Stimulated activated CD4-positive, alpha-beta T cell treated with anti-CD3 and anti-CD28 coated beads, Interleukin-2, amount 100 ng/mL, for 24 hours (primary cell): Measurements from ENCODE around the gene SSBP4.
"Not testable (repeated sequence)": the region's sequence is repeated elsewhere in the genome, so short reads cannot be mapped to it uniquely, and the experiment has no call there.

Experiments
- DNase-seq, 2 donors: peaks; one replicate each; pipeline ENCODE4 v3.0.0-alpha.2; 2020

SSBP4 gene

GRCh38 chr19:18396471-18397241 lies 22.5 kb upstream of the SSBP4 start:
- no peak for DNase-seq

GRCh38 chr19:18397242-18398202 lies 21.7 kb upstream of the SSBP4 start, which contains the start of gene LRRC25:
Gene LRRC25 (minus strand): TSS chr19:18397622. CDS start chr19:18396963, 659 bp downstream.
- no peak for DNase-seq

- no peak for DNase-seq
Measured at GRCh38 chr19:18399008-18399407, 20.2 kb upstream of the SSBP4 start.

- no peak for DNase-seq
Measured at GRCh38 chr19:18401580-18402112, 17.6 kb upstream of the SSBP4 start.

- DNase-seq: not testable (repeated sequence)
Measured at GRCh38 chr19:18402455-18403248, 16.5 kb upstream of the SSBP4 start.

- not testable (repeated sequence) for DNase-seq
Measured at GRCh38 chr19:18405754-18406153, 13.4 kb upstream of the SSBP4 start.

- no peak for DNase-seq
Measured at GRCh38 chr19:18406749-18407148, 12.4 kb upstream of the SSBP4 start.

GRCh38 chr19:18408053-18408476 lies 11.1 kb upstream of the SSBP4 start:
- peak in 1 of 2 donors; percentile 52 for DNase-seq

- no peak for DNase-seq
Measured at GRCh38 chr19:18412610-18413239, 6.5 kb upstream of the SSBP4 start.

- no peak for DNase-seq
Measured at GRCh38 chr19:18414504-18415177, 4.6 kb upstream of the SSBP4 start.

GRCh38 chr19:18415178-18415867 lies 3.9 kb upstream of the SSBP4 start:
- no peak for DNase-seq

GRCh38 chr19:18416778-18417249 lies 2.4 kb upstream of the SSBP4 start:
- DNase-seq: peak; percentile 65 to 75

GRCh38 chr19:18417250-18418028 lies 1.8 kb upstream of the SSBP4 start:
- DNase-seq: peak in 1 of 2 donors; percentile 51

GRCh38 chr19:18418029-18418482 lies 1.1 kb upstream of the SSBP4 start:
- DNase-seq: no peak

GRCh38 chr19:18418483-18419194 lies 559 bp upstream of the SSBP4 start:
- peak in 1 of 2 donors; percentile 48 for DNase-seq

GRCh38 chr19:18419699-18420460 lies 682 bp downstream of the SSBP4 start:
- DNase-seq: peak; percentile 60 to 61

GRCh38 chr19:18420930-18421329 lies 1.7 kb downstream of the SSBP4 start:
- no peak for DNase-seq

GRCh38 chr19:18421371-18421959 lies 2.3 kb downstream of the SSBP4 start:
- no peak for DNase-seq
